T-helper 1 cell (primary cell): Measurements from ENCODE around the gene KLK7.
"Not testable (repeated sequence)": the region's sequence is repeated elsewhere in the genome, so short reads cannot be mapped to it uniquely, and the experiment has no call there.

Experiments used
- DNase-seq, 5 donors: peaks; one replicate each; pipeline ENCODE4 v3.0.0-alpha.2; 2012 to 2020

The KLK7 gene

DNA sequence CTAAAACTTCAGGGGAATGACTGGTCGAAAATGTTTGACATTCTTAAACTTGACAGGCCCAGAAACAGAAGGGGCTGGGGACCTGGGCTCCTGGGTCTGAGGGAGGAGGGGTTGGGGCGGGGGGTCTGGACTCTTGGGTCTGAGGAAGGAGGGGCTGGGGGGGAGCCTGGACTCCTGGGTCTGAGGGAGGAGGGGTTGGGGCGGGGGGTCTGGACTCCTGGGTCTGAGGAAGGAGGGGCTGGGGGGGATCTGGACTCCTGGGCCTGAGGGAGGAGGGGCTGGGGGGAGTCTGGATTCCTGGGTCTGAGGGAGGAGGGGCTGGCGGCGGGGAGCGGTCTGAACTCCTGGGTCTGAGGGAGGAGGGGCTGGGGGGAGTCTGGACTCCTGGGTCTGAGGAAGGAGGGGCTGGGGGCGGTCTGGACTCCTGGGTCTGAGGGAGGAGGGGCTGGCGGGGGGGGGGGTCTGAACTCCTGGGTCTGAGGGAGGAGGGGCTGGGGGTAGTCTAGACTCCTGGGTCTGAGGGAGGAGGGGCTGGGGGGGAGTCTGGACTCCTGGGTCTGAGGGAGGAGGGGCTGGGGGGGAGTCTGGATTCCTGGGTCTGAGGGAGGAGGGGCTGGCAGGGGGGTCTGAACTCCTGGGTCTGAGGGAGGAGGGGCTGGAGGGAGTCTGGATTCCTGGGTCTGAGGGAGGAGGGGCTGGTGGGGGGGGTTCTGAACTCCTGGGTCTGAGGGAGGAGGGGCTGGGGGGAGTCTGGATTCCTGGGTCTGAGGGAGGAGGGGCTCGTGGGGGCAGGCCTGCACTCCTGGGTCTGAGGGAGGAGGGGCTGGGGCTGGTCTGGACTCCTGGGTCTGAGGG lies 8.8 kb downstream of the KLK7 start:
- no peak for DNase-seq

DNA sequence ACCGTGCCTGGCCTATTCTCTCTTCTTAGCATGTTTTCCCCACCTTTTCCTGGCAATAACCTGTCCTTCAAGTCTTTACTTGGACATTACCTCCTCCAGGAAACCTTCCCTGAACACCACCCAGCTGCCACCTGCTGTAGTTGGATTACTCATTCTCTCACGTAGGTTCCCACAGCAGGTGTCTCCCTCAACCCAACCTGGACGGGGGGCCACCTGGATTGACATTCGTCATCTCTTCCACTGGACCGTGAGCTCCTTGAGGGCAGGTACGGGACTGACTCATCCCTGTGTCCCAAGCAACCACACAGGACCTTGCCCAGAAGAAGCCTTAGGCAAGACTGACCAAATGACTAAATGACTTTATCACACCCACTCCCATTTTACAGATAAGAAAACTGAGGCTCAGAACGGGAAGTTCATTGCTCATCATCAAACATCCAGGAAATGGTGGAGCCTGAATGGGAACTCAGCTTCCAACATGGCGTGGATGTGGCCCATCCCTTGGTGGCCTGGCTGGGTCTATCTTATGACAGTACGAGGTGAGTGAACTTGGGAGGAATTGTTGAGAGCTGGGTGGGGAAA lies 10.8 kb downstream of the KLK7 start:
- no peak for DNase-seq

DNA sequence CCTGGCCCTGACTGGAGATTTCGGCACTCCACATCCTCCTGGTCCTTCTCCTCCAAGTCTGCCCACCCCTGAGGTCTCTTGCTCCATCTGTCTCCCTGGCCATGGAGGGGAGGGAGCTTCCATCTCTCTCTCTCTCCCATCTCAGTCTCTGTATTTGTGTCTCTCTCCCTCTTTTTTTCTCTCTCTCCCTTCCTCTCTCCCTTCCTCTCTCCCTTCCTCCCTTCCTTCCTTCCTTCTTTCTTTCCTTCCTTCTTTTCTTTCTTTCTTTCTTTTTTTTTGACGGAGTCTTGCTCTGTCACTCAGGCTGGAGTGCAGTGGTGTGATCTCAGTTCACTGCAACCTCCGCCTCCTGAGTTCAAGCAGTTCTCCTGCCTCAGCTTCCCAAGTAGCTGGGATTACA lies 13.9 kb downstream of the KLK7 start:
- not testable (repeated sequence) for DNase-seq

DNA sequence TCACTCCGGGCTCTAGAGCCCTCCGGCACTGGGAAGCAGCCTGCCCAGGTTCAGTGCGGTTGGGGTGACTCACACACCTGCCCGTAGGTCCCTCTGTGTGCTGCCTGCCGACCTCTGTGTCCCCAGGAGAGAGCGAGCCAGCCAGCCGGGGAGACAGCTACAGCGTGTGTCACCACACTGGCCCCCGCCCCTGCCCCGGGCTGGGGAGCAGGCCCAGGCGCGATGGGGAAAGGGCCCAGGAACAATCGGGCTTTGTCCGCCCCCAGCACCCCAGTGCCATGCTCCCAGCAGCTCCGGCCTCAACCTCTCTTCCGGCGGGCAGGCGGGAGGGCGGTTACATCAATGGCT lies 14.3 kb downstream of the KLK7 start, which contains the start of gene KLK6:
Gene KLK6, minus strand, starts transcription at position 179 of the 348 bp plus-strand sequence. CDS start 1,487 bp downstream, outside the sequence.
- no peak for DNase-seq

DNA sequence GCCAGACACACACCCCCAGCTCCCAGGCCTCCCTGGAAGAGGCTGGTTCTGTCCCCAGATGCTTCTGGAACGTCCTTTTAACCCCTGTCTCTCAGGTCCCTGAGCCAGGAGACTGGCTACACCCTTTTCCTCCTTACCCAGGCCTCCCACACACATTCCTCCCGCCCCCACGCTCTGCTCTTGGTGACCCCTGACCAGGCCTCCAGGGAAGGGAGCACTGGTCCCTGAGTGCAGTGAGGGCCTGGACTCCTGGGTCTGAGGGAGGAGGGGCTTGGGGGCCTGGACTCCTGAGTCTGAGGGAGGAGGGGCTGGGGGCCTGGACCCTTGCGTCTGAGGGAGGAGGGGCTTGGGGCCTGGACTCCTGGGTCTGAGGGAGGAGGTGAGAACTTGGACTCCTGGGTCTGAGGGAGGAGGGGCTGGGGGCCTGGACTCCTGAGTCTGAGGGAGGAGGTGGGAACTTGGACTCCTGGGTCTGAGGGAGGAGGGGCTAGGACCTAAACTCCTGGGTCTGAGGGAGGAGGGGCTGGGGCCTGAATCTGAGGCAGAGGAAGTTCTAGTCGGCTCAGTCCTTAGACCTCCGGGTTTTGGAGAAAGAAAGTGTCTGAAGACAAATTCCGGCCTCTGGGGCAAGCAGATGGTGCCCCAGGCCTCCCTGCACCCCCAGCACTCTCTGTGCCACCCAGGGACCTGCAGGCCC lies 14.9 kb downstream of the KLK7 start:
- no peak for DNase-seq

DNA sequence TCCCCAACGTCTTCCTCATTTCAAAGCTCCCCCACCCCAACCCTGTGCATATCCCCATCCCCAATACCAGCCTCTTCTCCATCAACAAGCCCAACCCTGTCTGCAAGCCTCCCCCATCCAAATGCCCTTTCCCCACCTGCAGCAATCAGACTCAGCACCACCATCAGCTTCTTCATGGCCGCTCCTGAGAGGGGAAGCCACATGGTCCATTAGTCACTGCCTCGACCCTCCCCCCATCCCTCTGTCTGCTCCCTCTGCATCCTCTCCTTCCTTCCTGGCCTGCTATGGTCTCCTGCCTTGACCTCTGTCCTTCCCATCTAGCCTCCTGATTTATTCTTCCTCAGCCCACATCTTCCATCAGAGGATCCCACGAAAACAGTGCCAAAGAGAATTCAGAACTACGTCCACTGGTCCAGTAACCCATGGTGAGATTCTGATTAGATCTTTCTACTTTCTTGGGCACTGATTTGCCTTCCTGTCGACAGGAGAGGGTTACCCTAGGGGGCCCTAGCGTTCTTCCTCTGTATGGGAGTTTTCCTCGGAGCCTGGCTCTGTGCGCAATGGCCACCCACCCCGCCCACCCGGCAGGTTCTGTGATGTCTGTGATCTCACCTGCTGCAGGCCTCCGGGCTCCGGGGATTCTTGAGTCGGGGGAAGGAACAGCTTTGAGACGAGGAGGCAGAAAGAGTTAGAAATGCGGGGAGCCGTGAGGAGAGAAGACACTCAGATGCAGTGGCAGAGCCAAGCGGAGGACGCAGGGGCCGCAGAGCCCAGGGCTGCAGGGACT lies 15.6 kb downstream of the KLK7 start:
- DNase-seq: no peak

DNA sequence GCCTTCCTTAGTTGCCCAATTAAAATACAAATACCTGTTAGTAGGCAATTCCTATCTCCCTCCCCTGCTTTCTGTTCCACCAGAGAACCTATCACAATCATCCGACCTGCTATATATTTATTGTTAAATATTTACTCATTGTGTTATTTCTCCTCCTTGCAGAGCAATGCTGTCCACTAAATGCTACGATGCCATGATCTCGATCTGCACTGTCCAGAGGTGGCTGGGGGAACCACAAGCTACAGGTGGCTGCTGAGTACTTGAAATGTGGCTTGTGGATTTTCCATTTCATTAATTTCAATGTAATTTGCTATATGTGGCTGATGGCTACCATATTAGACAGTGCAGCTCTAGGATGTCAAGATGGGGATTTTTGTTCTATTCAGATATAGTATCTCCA lies 19.5 kb downstream of the KLK7 start:
- DNase-seq: no peak

DNA sequence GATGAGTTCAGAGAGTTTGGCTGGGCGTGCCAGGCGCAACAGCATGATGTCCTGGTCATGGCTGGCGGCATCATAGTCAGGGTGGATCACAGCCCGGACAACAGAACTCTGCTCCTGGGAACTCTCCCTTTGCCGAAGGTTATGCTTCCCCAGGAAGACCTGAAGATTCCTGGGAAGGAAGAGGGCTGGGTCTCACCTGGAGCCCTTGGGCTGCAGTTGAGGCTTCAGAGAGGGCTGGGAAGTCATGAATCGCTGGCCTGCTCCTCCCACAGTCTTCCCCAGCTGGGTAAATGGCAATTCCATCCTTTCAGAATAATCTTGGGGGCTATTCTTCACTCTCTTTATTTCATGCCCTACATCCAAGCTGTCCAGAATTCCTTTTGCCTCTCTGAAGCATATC lies 20.3 kb downstream of the KLK7 start:
- DNase-seq: no peak

DNA sequence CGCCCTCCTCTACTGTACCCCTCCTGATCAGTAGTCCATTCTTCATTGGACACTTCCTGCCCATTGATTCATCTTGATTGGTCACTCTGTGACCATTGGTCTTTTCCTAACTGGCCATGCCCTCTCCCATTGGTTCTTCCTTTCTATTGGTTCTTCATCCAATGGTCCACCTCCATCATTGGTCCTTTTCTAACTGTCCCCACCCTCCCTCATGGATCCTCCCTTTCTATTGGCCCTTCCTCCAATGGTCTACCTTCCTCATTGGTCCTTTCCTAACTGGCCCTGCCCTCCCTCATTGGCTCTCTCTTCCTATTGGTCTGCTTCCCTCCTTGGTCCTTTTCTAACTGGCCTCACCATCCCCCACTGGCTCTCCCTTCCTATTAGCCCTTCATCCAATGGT lies 21.5 kb downstream of the KLK7 start:
- DNase-seq: no peak

DNA sequence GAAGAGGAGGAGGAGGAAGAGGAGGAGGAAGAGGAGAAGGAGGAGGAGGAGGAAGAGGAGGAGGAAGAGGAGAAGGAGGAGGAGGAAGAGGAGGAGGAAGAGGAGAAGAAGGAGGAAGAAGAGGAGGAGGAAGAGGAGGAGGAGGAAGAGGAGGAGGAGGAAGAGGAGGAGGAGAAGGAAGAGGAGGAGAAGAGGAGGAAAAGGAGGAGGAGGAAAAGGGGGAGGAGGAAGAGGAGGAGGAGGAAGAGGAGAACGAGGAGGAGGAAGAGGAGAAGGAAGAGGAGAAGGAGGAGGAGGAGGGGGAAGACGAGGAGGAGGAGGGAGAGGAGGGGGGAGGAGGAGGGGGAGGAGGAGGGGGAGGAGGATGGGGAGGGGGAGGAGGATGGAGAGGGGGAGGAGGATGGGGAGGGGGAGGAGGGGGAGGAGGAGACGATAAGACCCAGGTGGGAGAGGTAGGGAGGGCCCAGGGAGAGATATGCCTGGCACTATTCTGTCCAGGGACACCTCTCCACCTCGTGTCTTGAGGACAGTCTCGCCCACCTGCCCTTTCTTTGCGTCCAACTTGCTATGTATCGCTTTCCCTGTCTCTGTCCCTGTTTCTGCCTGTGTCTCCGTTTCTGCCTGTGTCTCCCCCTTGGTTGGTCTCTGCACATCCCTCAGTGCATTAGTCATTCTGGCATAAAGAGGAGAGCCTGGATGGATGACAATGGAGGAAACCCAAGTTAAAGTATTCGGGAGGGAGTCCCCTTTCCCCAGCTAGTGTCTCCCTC lies 23.8 kb downstream of the KLK7 start:
- DNase-seq: no peak

DNA sequence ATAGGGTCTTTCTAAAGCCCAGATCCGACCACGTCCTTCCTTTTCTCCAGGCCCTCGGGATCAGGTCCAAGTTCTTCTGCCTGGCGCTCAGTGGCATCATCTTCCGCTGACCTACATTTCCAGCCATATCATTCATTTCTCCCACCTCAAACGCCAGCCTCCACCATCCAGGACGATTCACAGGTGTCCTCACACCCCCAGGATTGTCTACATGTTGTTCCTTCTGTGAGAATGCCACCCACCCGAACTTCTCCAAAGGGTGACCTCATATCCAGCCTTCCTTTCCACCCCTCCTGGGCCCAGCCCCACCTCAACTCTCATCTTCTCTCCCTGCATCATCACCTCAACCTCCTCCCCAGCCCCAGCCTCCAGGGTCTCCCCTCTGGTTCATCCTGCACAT lies 26.1 kb downstream of the KLK7 start:
- DNase-seq: no peak

DNA sequence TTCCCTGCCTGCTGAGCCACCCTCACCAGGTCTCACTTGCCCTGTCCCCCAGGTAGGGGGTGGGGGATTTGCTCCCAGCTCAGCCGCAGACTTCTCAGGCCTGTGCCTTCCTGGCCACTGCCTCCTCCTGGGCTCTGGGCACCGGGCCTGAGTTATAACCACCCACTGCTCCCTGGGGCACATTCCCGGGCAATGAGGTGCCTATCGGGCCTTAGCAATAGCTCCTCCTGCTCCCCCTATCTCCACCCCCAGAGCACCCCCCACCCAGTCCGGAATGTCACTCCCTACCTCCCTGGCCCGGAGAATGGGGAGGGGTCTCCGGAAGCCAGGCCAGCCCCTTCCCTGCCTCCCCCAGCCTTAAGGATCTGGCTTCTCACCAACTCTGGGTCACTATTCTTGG lies 30.8 kb downstream of the KLK7 start, which contains the start of gene KLK5:
Gene KLK5, minus strand, starts transcription at position 129 of the 400 bp plus-strand sequence. CDS start 381 bp downstream, outside the sequence.
- DNase-seq: no peak

DNA sequence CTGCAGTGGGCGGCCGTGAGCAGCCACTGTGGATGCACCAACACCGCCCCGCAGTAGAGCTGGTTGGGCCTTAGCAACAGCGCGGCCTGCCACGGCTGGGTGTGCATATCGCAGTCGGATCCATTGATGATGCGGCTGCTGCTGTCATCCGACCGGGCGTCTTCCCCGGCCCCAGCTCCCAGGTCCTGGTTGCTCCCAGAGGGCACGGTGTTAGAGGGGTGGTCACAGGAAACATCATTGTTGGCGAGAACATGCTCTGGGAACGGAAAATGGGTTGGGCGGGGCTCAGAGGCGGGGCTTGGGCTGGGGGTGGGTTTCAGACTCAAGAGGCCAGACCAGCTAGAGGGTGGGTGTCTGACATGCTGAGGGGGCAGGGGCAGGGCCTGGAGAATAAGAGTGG lies 33.9 kb downstream of the KLK7 start:
- no peak for DNase-seq

DNA sequence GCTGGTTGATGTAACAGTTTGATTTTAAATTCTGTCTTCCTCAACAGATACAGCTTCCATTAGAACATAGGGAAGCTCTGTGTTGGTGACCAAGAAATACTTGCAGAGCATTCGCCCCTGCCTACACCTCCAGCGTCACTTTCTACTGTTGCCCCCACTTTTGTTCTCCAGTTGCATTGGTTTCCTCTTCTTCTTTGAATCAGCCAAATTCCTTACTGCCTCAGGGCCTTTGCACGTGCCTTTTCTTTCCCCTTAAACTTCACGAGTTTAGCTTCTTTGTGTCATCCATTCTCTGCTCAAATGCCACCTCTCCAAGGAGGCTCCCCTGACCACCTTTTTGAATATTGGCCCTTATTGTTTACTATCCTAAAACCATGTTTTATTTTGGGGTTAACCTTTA lies 36.6 kb downstream of the KLK7 start:
- DNase-seq: no peak

DNA sequence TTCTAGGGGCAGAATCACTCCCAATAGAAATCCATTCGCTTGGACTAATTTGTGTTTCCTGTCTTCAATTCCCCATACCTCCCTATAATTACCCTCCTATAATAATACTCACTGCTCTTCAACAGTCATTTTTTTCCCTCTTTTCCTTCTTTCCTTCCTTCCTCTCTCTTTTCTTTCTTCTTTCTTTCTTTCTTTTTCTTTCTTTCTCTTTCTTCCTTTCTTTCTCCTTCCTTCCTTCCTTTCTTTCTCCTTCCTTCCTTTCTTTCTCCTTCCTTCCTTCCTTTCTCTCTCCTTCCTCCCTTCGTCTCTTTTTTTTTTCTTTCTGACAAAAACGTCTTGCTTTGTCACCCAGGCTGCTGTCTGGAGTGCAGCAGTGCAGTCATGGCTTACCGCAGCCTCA lies 38.9 kb downstream of the KLK7 start:
- no peak for DNase-seq

DNA sequence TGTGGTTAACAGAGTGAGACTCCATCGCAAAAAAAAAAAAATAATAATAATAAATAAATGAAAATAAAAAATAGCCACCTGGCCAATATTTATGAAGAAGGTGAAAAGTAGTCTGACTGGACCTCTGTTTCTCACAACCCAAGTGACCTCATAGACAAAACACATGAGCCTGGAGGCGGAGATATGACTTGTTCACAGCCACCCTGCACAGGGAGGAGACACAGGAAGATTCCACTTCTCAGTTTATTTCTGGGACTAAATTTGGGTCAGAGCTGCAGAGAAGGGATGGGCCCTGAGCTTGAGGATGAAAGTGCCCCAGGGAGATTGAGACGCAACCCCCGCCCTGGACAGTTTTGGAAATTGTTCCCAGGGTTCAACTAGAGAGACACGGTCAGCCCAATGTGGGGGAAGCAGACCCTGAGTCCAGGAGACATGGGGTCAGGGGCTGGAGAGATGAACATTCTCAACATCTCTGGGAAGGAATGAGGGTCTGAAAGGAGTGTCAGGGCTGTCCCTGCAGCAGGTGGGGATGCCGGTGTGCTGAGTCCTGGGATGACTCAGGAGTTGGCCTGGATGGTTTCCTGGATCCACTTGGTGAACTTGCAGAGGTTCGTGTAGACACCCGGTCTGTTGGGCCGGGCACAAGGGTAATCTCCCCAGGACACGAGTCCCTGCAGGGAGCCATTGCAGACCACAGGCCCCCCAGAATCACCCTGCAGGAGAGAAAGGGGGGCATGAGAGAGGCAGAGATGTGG lies 40.5 kb downstream of the KLK7 start:
- no peak for DNase-seq

DNA sequence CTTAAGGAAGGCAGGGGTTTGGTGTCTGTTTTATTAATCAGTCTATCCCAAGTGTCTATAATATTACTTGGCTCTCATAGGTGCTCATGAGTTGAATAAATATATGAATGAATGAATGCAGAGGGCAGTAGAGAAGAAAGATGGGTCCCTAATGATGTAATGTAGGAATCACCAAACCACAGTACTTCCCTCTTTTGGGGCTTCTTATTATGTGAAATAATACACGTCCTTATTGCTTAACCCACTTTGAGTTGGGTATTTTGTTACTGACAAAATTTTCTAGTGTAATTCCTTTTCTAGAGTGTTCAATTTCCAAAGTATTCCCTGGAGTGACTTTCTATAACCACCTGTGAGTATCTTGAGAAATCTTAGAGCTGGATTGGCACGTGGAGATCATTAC lies 44.1 kb downstream of the KLK7 start:
- DNase-seq: no peak

DNA sequence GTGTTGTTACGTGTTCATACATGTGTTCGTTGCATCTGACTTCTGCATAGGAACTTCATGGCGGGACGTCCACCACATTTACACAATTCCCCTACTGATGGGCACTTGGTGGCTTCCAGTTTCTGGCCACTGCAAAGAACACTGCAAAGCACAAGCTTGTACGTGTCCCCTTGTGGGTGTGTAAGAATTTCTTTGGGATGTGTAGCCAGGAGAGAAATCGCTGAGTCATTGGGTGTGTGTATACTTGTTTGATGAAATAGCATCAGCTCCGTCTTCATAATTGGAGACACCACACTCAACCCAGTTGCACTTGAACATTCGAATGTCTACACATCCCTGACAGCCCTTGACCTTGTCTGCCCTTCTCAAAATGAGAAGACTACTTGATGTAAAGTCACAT lies 50.1 kb downstream of the KLK7 start:
- no peak for DNase-seq

DNA sequence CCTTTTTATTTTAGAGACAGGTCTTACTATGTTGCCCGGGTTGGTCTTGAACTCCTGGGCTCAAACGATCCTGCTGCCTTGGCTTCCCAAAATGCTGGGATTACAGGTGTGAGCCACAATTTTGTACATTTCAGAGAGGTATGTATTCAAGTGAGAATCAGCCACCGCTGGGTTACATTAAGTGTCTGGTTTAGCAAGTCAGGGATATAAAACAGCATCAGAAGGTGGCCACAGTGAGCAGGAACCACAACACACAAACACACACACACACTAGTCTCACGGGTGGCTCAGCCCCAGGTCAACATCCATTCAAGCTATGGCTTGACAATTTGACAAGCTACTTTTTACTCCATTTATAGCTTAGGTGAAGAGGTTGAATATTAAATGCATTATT lies 51.0 kb downstream of the KLK7 start:
- DNase-seq: no peak

DNA sequence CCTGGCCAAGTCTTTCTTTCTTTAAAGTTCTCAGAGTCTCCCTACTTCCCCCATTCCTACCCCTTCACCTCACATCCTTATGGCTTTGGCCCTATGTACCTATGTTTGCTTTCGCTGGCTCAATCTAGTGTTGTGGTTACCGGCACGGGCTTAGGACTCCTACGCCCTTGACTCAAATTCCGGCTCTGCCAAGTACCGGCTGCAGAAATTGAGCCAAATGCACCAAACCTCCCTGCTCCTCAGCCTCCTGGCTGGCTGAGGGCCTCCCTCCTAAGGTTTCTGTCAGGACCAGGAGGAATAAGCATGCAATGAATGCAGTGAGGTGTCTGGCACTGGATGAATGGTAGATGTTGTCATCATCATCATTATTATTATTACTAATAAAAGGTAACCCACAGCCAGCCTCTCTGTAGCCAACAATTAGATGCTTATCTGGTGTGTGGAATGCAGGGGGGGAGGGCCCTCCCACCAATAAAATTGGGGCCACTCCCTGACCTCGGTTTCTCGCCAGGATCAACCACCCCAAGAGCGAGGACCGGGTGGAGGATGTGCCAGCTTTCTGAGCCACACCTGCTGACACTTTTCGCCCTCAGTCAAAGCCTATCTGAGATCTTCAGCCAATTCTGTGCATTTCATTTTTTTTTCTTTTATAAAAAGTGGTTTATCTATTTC lies 51.6 kb downstream of the KLK7 start:
- no peak for DNase-seq

DNA sequence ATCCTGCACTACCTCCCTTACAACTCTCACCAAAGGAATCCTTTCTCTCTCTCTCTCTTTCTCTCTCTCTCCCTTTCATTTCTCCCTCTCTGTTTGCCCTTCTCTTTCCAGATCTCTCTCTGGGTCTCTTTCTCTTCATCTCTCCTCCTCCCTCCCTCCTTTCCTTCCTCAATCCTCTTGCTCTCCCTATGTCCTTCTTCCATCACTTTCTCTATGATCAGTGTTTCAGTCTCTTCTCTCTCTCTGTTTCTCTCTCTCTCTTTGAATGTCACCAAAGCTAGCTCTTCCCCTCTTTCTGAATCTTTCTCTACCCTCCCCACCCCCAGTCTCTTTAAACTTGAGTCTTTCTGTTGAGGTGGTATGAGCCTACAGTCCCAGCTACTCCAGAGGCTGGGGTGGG lies 52.7 kb downstream of the KLK7 start:
- no peak for DNase-seq
